ENCODE measurements around the gene CD83. TPM values are rescaled to one million over a fixed set of nuclear protein-coding genes. Genes with fewer than 3 reads are reported as not detected.

Gene CD83
- total RNA-seq, 1 experiment from 2014 or later, result 7.0 TPM

GRCh38 chr6:14119784-14120183, 2.2 kb downstream of the CD83 start:
- Histone ChIP-seq H3K27ac (ENCODE audit: insufficient read length, low read depth, low read length) (no peak overlapping the region), H2BK12ac (ENCODE audit: insufficient read length, low read depth, low read length) (no peak overlapping the region), H2BK120ac (ENCODE audit: low read depth, low read length, poor library complexity, severe bottlenecking) (no peak overlapping the region), H2BK15ac (ENCODE audit: low read depth, low read length) (no peak overlapping the region), H2AFZ (ENCODE audit: low read length) (no peak overlapping the region), H3K56ac (ENCODE audit: insufficient read length, low read depth, low read length) (no peak overlapping the region), H3K4ac (ENCODE audit: low read depth, low read length) (no peak overlapping the region), H3K27me3 (ENCODE audit: insufficient read depth, low read length) (no peaks in the 10 kb centered on the region; the same call in 1 of the 2 replicates), H2BK20ac (ENCODE audit: low read depth, low read length, poor library complexity, severe bottlenecking) (no peak overlapping the region), H3K18ac (ENCODE audit: insufficient read length, low read depth, low read length) (no peak overlapping the region), H3K23me2 (ENCODE audit: insufficient read length, low read depth, low read length, poor library complexity, severe bottlenecking) (peaks cover 11% of the 10 kb centered on the region), H4K5ac (ENCODE audit: insufficient read length, low read depth, low read length) (no peak overlapping the region), H3K9ac (ENCODE audit: extremely low read depth, insufficient read length, low read length) (no peak overlapping the region), H4K8ac (replicated peaks; ENCODE audit: insufficient read length, low read depth, low read length) (no peak overlapping the region), H2AK5ac (ENCODE audit: insufficient read length, low read length) (no peak overlapping the region), H3K79me1 (ENCODE audit: insufficient read depth, low read depth, low read length, poor library complexity, severe bottlenecking) (no peaks in the 10 kb centered on the region), H3T11ph (ENCODE audit: low read length) (no peak overlapping the region), H3K4me1 (ENCODE audit: insufficient read depth, low read length) (peaks cover 4% of the 10 kb centered on the region; the same call in 1 of the 2 replicates), H3K23ac (ENCODE audit: insufficient read length, low read depth, low read length) (no peak overlapping the region), H3K14ac (ENCODE audit: insufficient read depth, low read length) (no peak overlapping the region), H4K20me1 (ENCODE audit: control insufficient read depth, insufficient read depth, insufficient read length) (no peaks in the 10 kb centered on the region), H2BK5ac (ENCODE audit: insufficient read length, low read length) (no peak overlapping the region), H4K91ac (ENCODE audit: insufficient read length, low read depth, low read length) (no peak overlapping the region), H3K4me2 (ENCODE audit: insufficient read depth, insufficient read length, low read length) (no peak overlapping the region), H3K79me2 (ENCODE audit: insufficient read depth, low read length) (no peaks in the 10 kb centered on the region), H3K9me3 (ENCODE audit: control insufficient read depth, low read depth, low read length) (no peaks in the 10 kb centered on the region)
- no peak for DNase-seq
- TF ChIP-seq CTCF (conservative IDR thresholded peaks at IDR 0.05), result no peak
- Mint-ChIP-seq H3K27me3 (ENCODE audit: low read depth) (peaks cover 26% of the 10 kb centered on the region), H3K36me3 (ENCODE audit: insufficient read depth in 1 of 3, low read depth in 3 of 3) (peaks cover 0 to 2% (median 0%) of the 10 kb centered on the region in 3 experiments; a peak in 1 of 7 replicates), H3K27ac (no peak overlapping the region), H3K4me1 (peaks cover 6 to 7% of the 10 kb centered on the region in 2 experiments), H3K9me3 (no peaks in the 10 kb centered on the region), H3K4me3 (no peak overlapping the region)
- WGBS (ENCODE audit: extremely low coverage, insufficient read length, low lambda C conversion rate), result 100% methylated on average over 2 of the region's 7 CpGs
